Renal cortex interstitium (tissue), 11 donors: ENCODE data around the gene RBSN. TPM values are rescaled to one million over a fixed set of nuclear protein-coding genes. Genes with fewer than 3 reads are reported as not detected.

Experiments used
- DNase-seq, 11 donors: peaks; one replicate each; pipeline ENCODE4 v3.0.0-alpha.2; 2013; ENCODE audit warnings: low read depth in 9 of 11, low spot score in 4 of 11; ENCODE audit errors: extremely low read depth in 1 of 11
- polyA plus RNA-seq, 3 donors: library from polyadenylated mRNA; unstranded; fragments of 120-200 nt; gene quantifications; one replicate each; pipeline ENCODE4 v1.2.1, GENCODE V29; 2013; ENCODE audit not compliant: insufficient read length in 3 of 3

The RBSN gene
- polyA plus RNA-seq, 3 donors: 23.5 to 28.8 (median 25.7) TPM

DNA sequence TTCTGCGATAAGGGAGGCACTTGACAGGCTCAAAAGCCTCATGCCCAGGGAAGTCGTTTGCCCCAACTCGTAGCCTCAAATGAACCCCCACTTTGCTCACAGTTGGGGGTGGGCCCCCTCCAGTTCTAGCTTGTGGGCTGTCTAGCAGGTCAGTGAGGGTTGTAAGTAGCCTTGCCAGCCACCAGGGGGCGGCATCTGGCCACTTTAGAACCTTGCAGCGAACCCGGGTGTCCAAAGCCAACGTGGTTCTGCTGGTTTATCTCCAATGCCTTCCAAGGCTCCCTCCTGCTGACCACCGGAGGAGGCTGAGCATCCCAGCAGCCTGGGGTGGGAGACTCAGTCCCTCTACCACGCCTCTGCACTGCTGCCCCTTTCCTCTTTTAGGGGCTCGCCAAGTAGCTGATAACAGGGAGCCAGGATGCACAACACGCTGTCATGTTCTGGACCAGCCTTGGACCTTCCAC lies 9.2 kb upstream of the RBSN start:
- DNase-seq: peak in 8 of 11 donors; percentile 47 to 69 (median 57)

- DNase-seq: no peak
Observed at GRCh38 chr3:15107075-15107947, 8.4 kb upstream of the RBSN start.

- no peak for DNase-seq
Observed at GRCh38 chr3:15102836-15103235, 3.9 kb upstream of the RBSN start.

- no peak for DNase-seq
Observed at GRCh38 chr3:15102256-15102655, 3.3 kb upstream of the RBSN start.

DNA sequence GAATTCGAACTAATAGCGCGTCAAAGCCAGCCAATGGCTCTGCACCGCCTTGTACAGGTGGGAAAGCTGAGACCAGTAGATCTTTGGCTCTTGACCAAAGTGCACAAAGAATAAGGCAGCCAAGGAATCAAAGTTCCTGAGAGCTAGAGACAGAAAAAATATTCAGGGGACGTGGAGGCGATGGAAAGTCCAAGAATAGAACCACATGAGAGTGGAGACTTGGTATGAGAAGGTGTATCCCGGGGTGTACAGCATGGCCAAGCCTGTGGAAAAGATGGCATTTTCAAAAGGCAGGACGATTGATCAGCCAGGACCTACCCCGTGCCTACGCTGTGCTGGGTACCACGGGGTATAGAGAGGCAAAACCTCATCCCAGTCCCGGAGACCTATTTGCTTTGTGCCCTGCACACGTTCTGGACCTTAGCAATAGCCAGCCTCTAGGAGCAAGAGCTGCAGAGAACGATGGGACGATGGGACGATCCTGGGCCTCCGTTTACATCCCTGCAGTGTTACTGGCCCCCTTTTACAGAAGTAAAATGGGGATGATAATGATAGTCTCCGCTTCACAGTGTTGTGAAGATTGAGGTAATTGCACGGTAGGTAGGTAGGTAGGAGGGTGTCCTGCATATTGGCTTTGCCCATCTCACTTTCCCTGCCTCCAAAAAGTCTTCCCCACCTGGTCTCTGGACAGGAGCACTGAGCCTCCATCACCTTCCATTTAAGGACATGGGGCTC lies 583 bp upstream of the RBSN start:
- no peak for DNase-seq

DNA sequence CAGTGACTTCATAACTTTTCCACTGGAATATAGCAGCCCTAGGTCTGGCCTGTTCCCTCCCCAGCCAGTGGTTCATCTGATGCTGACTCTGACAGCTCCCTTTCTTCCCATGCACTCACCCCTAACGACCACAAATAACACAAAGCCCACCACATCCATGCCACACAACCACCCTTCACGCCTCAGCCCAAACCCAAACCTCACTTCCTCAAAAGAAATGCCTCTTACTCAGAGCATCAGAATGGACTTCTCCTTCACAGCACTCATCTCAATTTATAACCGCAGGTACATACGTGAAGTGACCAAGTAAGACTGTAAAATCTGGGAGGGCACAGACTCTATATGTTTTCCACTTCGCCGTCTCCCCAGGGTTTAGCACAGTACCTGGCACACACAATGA lies 1.1 kb downstream of the RBSN start:
- DNase-seq: no peak

DNA sequence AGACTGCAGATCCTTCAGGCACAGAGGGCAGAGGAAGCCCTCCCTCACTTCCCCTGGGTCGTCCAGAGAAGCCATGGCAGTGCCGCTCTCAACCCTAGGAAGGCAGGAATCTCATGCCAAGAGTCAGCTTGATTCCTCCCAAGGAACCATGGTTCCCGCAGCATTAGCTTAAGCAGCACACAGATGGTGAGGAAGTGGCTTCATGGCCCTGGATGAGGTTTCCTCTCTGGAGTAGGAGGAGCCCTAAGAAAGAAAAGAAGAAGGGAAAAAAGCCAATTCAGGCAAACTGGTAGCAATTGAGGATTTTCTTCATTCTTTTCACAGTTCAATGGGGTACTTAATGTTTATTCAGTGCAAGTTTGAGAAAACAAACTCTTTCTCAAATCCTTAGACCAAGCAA lies 2.9 kb downstream of the RBSN start:
- no peak for DNase-seq

- DNase-seq: no peak
Observed at GRCh38 chr3:15094187-15094875, 4.6 kb downstream of the RBSN start.

- DNase-seq: no peak
Observed at GRCh38 chr3:15092686-15093085, 6.3 kb downstream of the RBSN start.

DNA sequence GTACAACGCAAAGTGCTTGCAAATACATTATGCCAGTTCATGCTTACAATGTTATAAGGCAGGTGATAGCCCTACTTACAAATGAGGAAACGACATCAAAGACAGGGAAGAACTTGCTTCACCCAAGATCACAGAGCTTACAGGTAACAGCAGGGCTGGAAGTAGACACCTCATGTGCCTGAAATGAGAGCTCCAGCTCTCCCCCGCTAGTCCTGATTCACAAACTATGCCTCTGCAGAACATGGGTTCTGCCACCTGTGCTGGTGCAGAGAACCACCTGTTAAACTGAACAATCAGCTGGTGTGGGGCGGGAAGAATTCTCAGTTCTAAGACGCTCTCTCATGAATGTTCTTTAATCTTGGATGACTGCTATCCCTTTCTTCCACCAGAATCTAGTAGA lies 7.4 kb downstream of the RBSN start:
- DNase-seq: no peak

DNA sequence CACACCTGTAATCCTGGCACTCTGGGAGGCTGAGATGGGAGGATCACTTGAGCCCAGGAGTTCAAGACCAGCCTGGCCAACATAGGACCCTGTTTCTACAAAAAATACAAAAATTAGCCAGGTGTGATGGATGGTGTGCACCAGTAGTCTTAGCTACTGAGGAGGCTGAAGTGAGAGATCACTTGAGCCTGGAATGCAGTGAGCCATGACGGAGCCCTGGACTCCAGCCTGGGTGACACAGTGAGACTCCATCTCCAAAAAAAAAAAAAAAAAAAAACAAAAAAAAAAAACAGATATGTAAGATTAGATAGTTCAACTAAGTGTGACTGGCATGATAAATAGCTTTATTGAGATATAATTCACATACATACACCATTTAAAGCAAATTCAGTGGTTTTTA lies 9.7 kb downstream of the RBSN start:
- no peak for DNase-seq

- no peak for DNase-seq
Observed at GRCh38 chr3:15086699-15087098, 12.2 kb downstream of the RBSN start.

- no peak for DNase-seq
Observed at GRCh38 chr3:15086263-15086662, 12.7 kb downstream of the RBSN start.

GRCh38 chr3:15083252-15083651 lies 15.7 kb downstream of the RBSN start:
- DNase-seq: no peak

DNA sequence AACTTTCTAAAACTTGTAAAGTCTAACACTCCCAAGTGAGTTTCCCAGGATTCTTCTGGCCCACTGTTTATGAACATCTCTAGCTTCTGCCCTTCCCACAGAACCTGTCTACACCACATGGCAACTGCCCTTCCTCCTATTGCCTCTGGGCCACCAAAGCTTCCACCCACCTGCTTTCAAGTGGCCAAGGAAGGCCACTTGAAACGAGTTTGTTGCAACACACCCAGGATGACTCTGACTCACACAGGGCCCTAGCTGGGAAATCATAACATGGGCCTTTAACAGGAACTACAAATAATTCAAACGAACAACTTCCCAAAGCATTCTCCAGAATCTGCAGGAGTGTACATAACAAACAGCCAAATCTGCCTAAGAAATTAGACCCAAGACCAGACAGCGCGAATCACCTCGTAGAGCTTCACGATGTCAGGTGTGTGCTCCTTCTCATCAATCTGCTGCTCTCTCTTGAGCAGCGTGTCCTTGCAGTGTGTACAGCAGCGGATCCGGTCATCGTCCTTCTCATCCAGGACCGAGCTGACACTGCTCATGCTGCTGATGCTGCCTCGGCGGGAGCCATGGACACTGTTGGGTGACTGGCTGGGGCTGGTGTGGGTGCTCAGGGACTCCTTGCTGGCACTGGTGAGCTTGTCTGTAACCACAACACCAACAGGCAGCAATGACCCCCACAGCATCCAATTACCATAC lies 16.8 kb downstream of the RBSN start:
- DNase-seq: no peak

DNA sequence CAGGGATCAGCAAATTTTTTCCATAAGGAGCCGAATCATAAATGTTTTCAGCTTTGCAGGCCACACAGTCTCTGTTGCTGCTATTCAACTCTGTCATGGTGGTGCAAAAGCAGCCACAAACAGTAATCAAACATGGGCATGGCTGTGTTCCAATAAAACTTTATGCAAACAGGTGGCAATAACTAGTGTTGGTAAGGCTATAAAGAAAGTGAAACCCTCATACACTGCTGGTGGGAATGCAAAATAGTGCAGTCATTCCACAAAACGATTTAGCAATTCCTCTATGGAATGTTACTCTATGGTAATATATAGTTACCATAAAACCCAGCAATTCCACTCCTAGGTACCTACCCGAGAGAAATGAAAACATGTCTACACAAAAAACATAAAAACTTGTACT lies 19.9 kb downstream of the RBSN start:
- no peak for DNase-seq

DNA sequence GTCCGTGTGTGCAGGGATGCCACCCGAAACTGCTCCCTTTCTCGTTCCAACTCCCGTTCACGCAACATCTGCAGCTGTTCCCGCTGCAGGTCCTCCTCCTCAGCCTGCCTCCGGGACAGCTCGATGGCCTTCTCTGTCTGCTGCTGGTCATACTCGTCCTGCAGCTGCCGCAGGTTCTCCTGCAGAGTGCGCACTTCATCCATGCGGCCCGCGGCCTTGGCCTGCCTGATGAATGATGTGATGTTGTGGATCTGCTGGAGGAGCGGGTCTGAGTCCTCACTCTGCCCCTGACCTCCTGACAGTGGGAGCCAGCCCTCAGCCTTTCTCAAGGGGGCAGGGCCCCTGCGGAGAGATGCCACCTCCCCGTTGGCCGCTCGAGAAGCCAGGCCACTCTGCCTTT lies 24.4 kb downstream of the RBSN start:
- DNase-seq: no peak

- DNase-seq: no peak
Observed at GRCh38 chr3:15071699-15072098, 27.2 kb downstream of the RBSN start.

GRCh38 chr3:15069441-15069840 lies 29.5 kb downstream of the RBSN start:
- DNase-seq: no peak
